GM13976 (cell line): ENCODE data around the gene TPP2.
A peak's percentile ranks its signal among the peaks of the same experiment; 100 is the strongest.

Experiments
- DNase-seq: peaks from one replicate; pipeline ENCODE4 v3.0.0; 2012; ENCODE audit warnings: low spot score
- in situ Hi-C: fragments of 300-500 bp; cut with MboI; formaldehyde crosslinking; loops from one replicate; pipeline ENCODE4 v1.12.0; 2022; ENCODE audit warnings: low sequenced_read_pairs, mixed read lengths, inconsistent platforms; ENCODE audit not compliant: unreplicated experiment
- TF ChIP-seq, protein P1 (sequence below): IDR thresholded peaks from 2 replicates; pipeline ENCODE4 v1.5.1; 2012; ENCODE audit warnings: borderline replicate concordance, mild to moderate bottlenecking; ENCODE audit not compliant: insufficient read depth; ENCODE audit errors: extremely low read depth, missing control alignments, control extremely low read depth

The TPP2 gene

DNA sequence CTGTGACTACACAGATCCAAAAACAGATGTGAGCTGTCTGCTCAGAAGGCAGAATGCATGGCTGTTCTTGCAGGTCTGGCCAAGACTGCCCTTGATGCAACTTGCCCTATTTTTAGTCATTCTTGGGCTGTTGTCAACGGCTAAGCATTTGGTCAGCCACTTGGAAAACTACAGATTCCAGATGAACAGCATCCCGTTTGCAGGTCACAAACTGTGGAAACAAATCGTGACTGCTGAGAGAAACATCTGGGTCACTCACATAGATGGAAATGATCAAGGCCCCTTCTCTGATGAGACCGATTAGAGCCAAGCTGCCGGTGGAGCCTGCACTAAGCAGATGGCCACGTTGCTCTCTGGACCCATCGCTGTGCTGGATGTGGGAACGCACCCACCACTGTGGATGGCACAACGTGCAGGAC, 113.5 kb downstream of the TPP2 start:
- in situ Hi-C loops = no loop called here
- no peak for DNase-seq
- TF ChIP-seq, protein P1, sequence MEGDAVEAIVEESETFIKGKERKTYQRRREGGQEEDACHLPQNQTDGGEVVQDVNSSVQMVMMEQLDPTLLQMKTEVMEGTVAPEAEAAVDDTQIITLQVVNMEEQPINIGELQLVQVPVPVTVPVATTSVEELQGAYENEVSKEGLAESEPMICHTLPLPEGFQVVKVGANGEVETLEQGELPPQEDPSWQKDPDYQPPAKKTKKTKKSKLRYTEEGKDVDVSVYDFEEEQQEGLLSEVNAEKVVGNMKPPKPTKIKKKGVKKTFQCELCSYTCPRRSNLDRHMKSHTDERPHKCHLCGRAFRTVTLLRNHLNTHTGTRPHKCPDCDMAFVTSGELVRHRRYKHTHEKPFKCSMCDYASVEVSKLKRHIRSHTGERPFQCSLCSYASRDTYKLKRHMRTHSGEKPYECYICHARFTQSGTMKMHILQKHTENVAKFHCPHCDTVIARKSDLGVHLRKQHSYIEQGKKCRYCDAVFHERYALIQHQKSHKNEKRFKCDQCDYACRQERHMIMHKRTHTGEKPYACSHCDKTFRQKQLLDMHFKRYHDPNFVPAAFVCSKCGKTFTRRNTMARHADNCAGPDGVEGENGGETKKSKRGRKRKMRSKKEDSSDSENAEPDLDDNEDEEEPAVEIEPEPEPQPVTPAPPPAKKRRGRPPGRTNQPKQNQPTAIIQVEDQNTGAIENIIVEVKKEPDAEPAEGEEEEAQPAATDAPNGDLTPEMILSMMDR = no peak

- no peak for DNase-seq
Observed at GRCh38 chr13:102715447-102715846, 118.7 kb downstream of the TPP2 start.

GRCh38 chr13:102718746-102719145, 122.0 kb downstream of the TPP2 start:
- in situ Hi-C loops = no loop called here
- TF ChIP-seq, protein P1 = no peak
- no peak for DNase-seq

More at GRCh38 chr13:102715447-102715846, 118.7 kb downstream of the TPP2 start:
- TF ChIP-seq, protein P1 = no peak
- in situ Hi-C loops = no loop called here

- TF ChIP-seq, protein P1 = no peak
- in situ Hi-C loops = no loop called here
- no peak for DNase-seq
Observed at GRCh38 chr13:102721800-102722231, 125.0 kb downstream of the TPP2 start.

DNA sequence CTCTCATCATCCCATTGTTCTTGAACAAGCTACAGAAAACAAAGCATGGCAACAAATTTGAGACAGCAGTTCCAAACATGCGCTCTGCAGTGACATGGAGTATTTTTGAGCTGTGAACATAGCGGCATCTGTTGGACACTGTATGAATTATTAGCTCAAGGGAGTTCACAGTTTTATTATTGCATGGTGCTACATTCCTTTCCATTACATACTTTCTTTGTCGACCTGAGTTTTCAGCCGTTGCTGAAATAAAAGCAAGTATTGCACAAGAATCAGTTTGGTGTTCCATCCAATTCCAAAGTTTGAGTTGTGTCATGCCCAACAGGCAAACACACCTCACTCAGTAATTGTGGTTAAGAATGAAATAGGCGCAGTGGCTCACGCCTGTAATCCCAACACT, 128.1 kb downstream of the TPP2 start:
- in situ Hi-C loops = no loop called here
- DNase-seq = no peak

GRCh38 chr13:102726430-102726829, 129.6 kb downstream of the TPP2 start:
- in situ Hi-C loops = no loop called here
- no peak for DNase-seq

More for the DNA sequence above, 128.1 kb downstream of the TPP2 start:
- TF ChIP-seq, protein P1 = no peak

More at GRCh38 chr13:102726430-102726829, 129.6 kb downstream of the TPP2 start:
- TF ChIP-seq, protein P1 = peak; percentile 1
